Endothelial cell (in vitro differentiated cells): ENCODE measurements around the gene GTF3A. TPM values are rescaled to one million over a fixed set of nuclear protein-coding genes. Genes with fewer than 3 reads are reported as not detected.
"Not testable (repeated sequence)": the region's sequence is repeated elsewhere in the genome, so short reads cannot be mapped to it uniquely, and the experiment has no call there.

Source experiments
- DNase-seq: peaks from one replicate; pipeline ENCODE4 v3.0.0; 2021; ENCODE audit warnings: low spot score
- H3K27ac Mint-ChIP-seq: one replicate; pipeline ENCODE4 v1.8.0; 2021; ENCODE audit warnings: mixed read lengths, inconsistent platforms; ENCODE audit not compliant: unreplicated experiment
- H3K27me3 Mint-ChIP-seq: one replicate; pipeline ENCODE4 v1.8.0; 2021; ENCODE audit warnings: mild to moderate bottlenecking, moderate library complexity, mixed read lengths, inconsistent platforms; ENCODE audit not compliant: unreplicated experiment
- H3K36me3 Mint-ChIP-seq: one replicate; pipeline ENCODE4 v1.8.0; 2021; ENCODE audit warnings: mild to moderate bottlenecking, low read depth, mixed read lengths, inconsistent platforms; ENCODE audit not compliant: unreplicated experiment
- H3K4me1 Mint-ChIP-seq: one replicate; pipeline ENCODE4 v1.8.0; 2021; ENCODE audit warnings: mild to moderate bottlenecking, mixed read lengths, inconsistent platforms; ENCODE audit not compliant: unreplicated experiment
- H3K4me3 Mint-ChIP-seq: one replicate; pipeline ENCODE4 v1.8.0; 2021; ENCODE audit warnings: mild to moderate bottlenecking, mixed read lengths, inconsistent platforms; ENCODE audit not compliant: unreplicated experiment
- H3K9me3 Mint-ChIP-seq: one replicate; pipeline ENCODE4 v1.8.0; 2021; ENCODE audit warnings: mixed read lengths, inconsistent platforms; ENCODE audit not compliant: unreplicated experiment
- CTCF ChIP-seq: fragments of 200-600 bp; sonication (generic); IDR thresholded peaks from one replicate; pipeline ENCODE4 v1.5.0; 2021; ENCODE audit warnings: antibody characterized with exemption; ENCODE audit not compliant: unreplicated experiment
- total RNA-seq: library from RNA; stranded (reverse); fragmentation: NEBNext Ultra II Directional; extraction: Animal tissue kit (Norgen Biotek cat#: 25700); gene quantifications from one replicate; pipeline ENCODE4 v1.2.1, GENCODE V29; 2021; ENCODE audit not compliant: unreplicated experiment

Gene GTF3A
- total RNA-seq, 1 donor from 2014 or later, result 73.6 TPM

- Mint-ChIP-seq H3K9me3 (no peaks in the 10 kb centered on the region), H3K4me3 (no peak overlapping the region), H3K27me3 (no peaks in the 10 kb centered on the region), H3K36me3 (no peaks in the 10 kb centered on the region), H3K27ac (no peak overlapping the region), H3K4me1 (no peaks in the 10 kb centered on the region)
- no peak for DNase-seq
- no peak for TF ChIP-seq CTCF
Measured at GRCh38 chr13:27396252-27396846, 28.1 kb upstream of the GTF3A start.

- H3K4me1 Mint-ChIP-seq, result no peaks in the 10 kb centered on the region
- DNase-seq, result no peak
- no peak overlapping the region for H3K4me3 Mint-ChIP-seq
Measured at GRCh38 chr13:27398360-27398759, 26.1 kb upstream of the GTF3A start.

GRCh38 chr13:27400405-27400804 is 24.0 kb upstream of the GTF3A start:
- not testable (repeated sequence) for H3K27me3 Mint-ChIP-seq, H3K36me3 Mint-ChIP-seq, H3K27ac Mint-ChIP-seq, H3K9me3 Mint-ChIP-seq, H3K4me1 Mint-ChIP-seq, DNase-seq, H3K4me3 Mint-ChIP-seq

More at GRCh38 chr13:27398360-27398759, 26.1 kb upstream of the GTF3A start:
- no peak overlapping the region for H3K27ac Mint-ChIP-seq
- no peak for TF ChIP-seq CTCF
- H3K36me3 Mint-ChIP-seq, result no peaks in the 10 kb centered on the region
- H3K27me3 Mint-ChIP-seq, result no peaks in the 10 kb centered on the region
- H3K9me3 Mint-ChIP-seq, result no peaks in the 10 kb centered on the region

- Mint-ChIP-seq H3K27ac (no peak overlapping the region), H3K4me3 (no peak overlapping the region), H3K27me3 (no peaks in the 10 kb centered on the region), H3K36me3 (no peaks in the 10 kb centered on the region), H3K9me3 (no peaks in the 10 kb centered on the region), H3K4me1 (peaks cover 2% of the 10 kb centered on the region)
- DNase-seq, result no peak
- TF ChIP-seq CTCF, result no peak
Measured at GRCh38 chr13:27401210-27401609, 23.2 kb upstream of the GTF3A start.

GRCh38 chr13:27403203-27403678 is 21.2 kb upstream of the GTF3A start:
- no peak overlapping the region for H3K4me3 Mint-ChIP-seq
- H3K27ac Mint-ChIP-seq, result no peak overlapping the region
- no peak for TF ChIP-seq CTCF
- H3K9me3 Mint-ChIP-seq, result no peaks in the 10 kb centered on the region
- no peaks in the 10 kb centered on the region for H3K36me3 Mint-ChIP-seq
- H3K4me1 Mint-ChIP-seq, result peaks cover 2% of the 10 kb centered on the region
- no peak for DNase-seq
- H3K27me3 Mint-ChIP-seq, result peaks cover 2% of the 10 kb centered on the region
